ENCODE data around the gene LYPD4.
A peak's percentile ranks its signal among the peaks of the same experiment; 100 is the strongest.
"Not testable (repeated sequence)": the region's sequence is repeated elsewhere in the genome, so short reads cannot be mapped to it uniquely, and the experiment has no call there.

The LYPD4 gene, protein sequence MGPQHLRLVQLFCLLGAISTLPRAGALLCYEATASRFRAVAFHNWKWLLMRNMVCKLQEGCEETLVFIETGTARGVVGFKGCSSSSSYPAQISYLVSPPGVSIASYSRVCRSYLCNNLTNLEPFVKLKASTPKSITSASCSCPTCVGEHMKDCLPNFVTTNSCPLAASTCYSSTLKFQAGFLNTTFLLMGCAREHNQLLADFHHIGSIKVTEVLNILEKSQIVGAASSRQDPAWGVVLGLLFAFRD

DNA sequence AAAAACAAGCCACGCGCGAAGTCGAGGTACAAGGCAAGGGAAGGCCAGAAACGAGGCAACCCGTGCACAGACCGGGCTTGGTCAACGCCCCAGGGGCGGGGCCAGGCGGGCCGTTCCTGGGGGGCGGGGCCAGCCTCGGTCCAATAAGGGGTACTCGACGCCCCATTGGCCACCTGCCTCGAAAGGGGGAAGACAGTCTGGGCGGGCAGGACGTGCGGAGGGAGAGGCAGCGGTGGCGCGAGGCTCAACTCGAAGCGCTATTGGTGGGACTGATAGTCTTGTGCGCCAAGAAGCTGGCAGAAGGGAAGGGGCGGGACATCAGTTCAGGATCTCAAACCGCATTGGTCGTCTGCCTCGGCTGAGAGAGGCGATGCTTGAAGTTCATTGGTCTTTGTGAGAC lies at the start of gene LYPD4:
Gene LYPD4, minus strand, starts transcription at position 83 of the 400 bp plus-strand sequence. CDS start 5,398 bp downstream, outside the sequence.
- no peak for DNase-seq

DNA sequence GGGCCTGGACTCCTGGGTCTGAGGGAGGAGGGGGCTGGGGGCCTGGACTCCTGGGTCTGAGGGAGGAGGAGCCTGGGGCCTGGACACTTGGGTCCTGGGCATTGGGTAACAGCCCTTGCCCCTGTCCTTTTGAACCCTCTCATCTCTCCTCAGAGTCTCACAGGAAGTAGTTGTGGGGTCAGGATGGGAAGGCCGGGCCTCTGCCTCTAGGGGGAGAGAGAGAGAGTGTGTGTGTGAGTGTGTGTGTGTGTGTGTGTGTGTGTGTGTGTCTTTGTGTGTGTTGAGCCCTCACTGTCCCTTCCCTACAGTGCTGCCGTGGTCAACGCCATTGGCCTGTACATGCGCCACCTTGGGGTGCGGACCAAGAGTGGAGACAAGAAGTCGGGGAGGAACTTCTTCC lies 49.4 kb upstream of the LYPD4 start:
- DNase-seq: no peak

GRCh38 chr19:41892173-41892902 lies 47.9 kb upstream of the LYPD4 start:
- no peak for DNase-seq

- DNase-seq: no peak
Observed at GRCh38 chr19:41890936-41891335, 46.5 kb upstream of the LYPD4 start.

- DNase-seq: no peak
Observed at GRCh38 chr19:41889896-41890295, 45.4 kb upstream of the LYPD4 start.

- DNase-seq: no peak
Observed at GRCh38 chr19:41888926-41889325, 44.4 kb upstream of the LYPD4 start.

DNA sequence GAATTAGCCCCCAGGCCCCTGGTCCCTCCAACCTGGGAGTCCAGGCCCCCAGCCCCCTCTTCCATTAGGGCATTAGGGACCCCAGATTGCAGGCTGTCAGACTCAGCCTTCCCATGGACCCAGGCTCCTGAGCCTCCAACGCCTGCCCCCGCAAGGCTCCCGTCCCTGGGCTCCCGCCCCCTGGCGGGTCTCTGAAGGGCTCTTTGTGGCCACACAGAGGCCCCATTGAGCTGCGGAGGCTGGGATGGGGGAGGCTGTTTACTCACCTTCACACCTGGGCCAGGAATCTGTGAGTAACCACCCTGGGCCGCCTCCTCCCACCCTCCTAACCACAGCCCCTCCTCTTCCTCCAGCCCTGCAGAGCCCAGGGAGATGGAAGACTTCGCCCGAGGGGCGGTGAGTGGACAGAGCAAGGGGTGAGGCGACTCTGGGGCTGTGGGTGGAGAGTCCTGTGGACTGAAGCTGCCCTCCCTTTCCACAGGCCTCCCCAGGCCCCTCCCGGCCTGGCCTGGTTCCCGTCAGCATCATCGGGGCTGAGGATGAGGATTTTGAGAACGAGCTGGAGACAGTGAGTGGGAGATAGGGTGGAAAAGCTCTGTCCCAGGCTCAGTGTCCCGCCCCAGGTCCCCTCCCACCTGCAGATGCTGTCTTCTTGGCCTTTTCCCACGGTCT lies 43.4 kb upstream of the LYPD4 start:
- DNase-seq: no peak

DNA sequence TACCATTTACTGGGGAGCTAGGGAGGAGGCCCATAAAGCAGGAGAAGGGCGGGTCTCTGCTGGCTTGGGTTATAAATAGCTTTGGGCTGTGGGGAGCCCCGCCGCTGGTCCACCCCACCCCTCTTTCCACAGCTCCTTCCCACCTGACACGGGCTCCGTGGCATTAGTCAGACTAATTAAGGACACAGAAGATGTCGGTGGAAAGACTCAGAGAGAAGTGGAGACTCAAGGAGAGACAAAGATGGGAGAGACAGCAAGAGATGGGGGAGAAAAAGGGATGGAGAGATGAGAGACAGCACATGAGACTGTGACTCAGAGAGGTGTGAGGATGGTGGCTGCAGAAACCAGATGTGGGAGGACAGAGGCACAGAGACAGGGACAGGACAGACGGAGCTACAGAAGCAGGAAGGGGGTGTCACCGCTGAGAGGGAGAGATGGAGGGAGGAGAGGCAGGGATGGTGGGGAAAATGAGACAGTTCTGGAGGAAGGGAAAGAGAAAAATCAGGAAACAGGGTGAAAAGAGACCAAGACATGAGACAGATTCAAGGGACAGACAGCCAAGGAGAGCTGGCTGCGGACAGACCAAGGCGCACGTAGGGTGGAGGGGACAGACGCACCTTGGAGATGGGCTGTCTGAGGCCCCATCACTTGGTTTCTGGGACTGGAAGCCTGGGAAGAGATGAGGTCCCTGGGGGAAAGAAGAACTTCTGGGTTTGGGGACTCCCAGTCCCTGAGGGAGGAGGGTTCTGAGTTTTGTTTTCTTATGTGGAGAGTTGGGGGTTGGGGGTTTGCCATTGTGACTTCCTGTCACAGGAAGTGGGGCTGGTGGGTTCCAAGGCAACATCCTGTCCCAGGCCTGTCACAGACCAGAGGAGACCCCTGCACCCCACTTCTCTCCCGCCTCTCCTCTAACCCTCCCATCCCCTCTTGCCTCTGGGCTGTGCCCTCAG lies 42.6 kb upstream of the LYPD4 start:
- no peak for DNase-seq

DNA sequence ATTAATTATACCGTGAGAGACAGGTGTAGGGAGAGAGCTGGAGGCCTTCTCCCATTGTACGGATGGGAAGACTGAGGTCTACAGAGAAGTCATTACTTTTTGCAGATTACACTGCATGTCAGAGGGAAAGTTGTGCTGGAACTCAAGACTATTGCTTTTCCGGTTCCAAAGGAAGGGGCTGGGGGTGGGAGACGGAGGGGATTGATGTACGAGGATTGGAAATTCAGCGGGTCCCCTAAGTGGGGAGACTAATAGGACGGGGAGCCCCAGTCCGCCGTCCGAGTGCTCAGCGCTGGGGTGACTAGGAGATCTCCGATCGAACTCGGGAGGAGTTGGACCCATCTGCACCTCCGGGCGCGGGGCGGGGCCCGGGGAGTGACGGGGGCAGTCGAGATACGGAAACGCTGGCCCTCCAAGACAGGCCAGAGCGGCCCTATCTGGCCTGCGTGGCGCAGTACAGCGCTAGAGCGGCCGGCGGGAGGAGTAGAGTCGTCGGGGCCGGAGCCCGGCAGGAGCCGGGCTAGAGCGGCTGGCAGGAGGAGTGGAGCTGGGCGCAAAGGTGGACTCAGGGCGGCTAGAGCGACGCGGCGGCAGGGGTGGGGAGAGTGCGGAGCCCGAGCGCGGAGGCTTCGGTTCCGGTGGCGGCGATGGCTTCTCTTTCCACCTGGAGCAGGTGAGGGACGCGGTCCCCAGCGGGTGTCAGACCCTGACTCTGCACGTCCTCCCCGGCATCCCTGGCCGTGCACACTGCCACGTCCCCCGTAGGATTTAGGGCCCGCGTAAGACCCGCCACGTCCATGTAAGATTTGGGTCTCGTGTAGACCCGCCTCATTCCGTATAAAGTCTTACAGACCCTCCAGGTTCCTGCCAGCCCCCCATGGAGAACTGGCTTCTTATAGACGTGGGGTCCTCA lies 39.6 kb upstream of the LYPD4 start:
- peak; percentile 98 for DNase-seq

DNA sequence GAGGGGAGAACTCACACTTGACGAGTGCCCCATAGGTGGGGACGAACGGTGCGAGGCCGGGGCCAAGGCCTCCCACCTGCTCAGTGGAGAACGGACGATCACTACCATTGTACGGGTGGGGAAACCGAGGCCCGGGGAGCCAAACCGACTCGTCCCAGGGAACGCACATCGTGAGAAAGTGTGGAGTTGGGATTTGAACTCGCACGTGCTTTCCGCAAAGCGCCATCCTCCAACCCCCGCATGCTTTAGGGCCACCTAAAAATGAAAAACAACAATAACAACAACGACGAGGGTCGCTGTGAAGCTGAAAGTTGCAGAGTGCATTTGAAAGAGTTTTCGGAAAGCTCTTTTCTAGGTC lies 39.0 kb upstream of the LYPD4 start:
- DNase-seq: no peak

GRCh38 chr19:41882568-41883462 lies 38.3 kb upstream of the LYPD4 start, which contains the start of gene ARHGEF1:
ARHGEF1 (plus strand) TSS chr19:41883184; CDS start chr19:41888083, 4,899 bp downstream.
- no peak for DNase-seq

GRCh38 chr19:41880329-41880708 lies 35.8 kb upstream of the LYPD4 start:
- no peak for DNase-seq

DNA sequence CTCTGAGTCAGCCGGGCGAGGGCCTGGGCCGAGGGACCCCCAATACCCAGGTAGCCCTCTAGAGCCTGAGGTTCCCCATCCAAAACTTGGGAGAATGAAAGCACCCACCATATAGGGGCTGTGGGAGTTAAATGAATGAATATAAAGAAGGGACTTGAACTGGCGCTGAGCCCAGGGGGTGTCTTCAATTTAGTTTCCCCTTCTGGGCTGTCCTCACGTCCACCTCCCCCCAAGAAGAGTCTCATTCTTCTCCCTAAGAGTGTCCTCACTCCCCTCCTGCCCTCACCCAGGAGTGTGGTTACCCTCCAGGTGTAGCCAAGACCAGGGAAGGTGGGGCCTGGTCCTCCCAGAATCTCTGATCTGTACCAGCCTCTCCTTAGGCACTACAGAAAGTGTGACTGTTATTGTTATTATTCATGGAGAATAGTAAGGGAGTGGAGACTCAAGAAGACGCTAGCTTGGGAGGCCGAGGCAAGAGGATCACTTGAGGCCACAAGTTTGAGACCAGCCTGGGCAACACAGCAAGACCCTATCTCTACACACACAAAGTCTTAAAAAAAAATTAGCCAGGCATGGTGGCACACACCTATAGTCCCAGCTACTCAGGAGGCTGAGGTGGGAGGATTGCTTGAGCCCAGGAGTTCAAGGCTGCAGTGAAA lies 35.3 kb upstream of the LYPD4 start:
- no peak for DNase-seq

- DNase-seq: no peak
Observed at GRCh38 chr19:41879080-41879479, 34.6 kb upstream of the LYPD4 start.

- no peak for DNase-seq
Observed at GRCh38 chr19:41877916-41878905, 33.7 kb upstream of the LYPD4 start.

GRCh38 chr19:41876847-41877832 lies 32.7 kb upstream of the LYPD4 start, which contains the start of gene CD79A:
CD79A (plus strand) TSS chr19:41877279; CDS start chr19:41877305, 26 bp downstream.
- DNase-seq: no peak

DNA sequence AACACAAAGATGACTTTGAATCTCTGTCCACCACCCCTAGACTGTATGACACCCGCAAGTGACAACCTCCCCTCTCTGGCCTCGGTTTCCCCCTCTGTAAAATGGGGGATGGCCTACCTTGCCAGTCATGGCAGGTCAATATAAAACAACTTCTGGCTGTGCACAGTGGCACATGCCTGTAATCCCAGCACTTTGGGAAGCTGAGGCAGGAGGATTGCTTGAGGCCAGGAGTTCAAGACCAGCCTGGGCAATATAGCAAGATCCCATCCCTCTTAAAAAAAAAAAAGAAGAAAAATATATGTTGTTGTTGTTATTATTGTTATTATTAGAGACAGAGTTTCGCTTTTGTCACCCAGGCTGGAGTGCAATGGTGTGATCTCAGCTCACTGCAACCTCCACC lies 31.5 kb upstream of the LYPD4 start:
- not testable (repeated sequence) for DNase-seq

Measured in NCI-H446 treated with DMSO at 0.1 percent for 48 hours (cell line).